Gastroesophageal sphincter (tissue), 4 donors: ENCODE measurements around the gene EGFLAM. TPM values are rescaled to one million over a fixed set of nuclear protein-coding genes. Genes with fewer than 3 reads are reported as not detected.

Source experiments
- ATAC-seq: fragments of 150-250 bp; one replicate; pipeline ENCODE4 v1.9.1; 2016; ENCODE audit warnings: mild to moderate bottlenecking, moderate library complexity
- H3K27ac ChIP-seq, 4 donors: fragments of 200-600 bp; sonication (generic) in 3 of 4; 1 replicate in 3 of 4; 2 replicates in 1 of 4; pipeline ENCODE4 v1.5.1; 2016 to 2019
- H3K27me3 ChIP-seq: fragments of 200-600 bp; sonication (generic); one replicate; pipeline ENCODE4 v1.5.1; 2019
- H3K36me3 ChIP-seq, 2 donors: fragments of 200-600 bp; sonication (generic); one replicate each; pipeline ENCODE4 v1.5.1; 2019; ENCODE audit warnings: control low read depth in 1 of 2
- H3K4me1 ChIP-seq, 3 donors: fragments of 200-600 bp; sonication (generic); 1 replicate in 2 of 3; 2 replicates in 1 of 3; pipeline ENCODE4 v1.5.1; 2016 to 2019; ENCODE audit warnings: control low read depth in 2 of 3
- H3K4me3 ChIP-seq, 2 donors: fragments of 200-600 bp; sonication (generic); one replicate each; pipeline ENCODE4 v1.5.1; 2019; ENCODE audit warnings: mild to moderate bottlenecking in 1 of 2, moderate library complexity in 1 of 2
- H3K9me3 ChIP-seq, 3 donors: fragments of 200-600 bp; sonication (generic); one replicate each; pipeline ENCODE4 v1.5.1; 2017 to 2019; ENCODE audit warnings: control low read depth in 2 of 3
- EP300 ChIP-seq: sonication (generic); formaldehyde crosslinking; IDR thresholded peaks from one replicate; pipeline ENCODE4 v1.6.1; 2017; ENCODE audit warnings: antibody characterized with exemption, mild to moderate bottlenecking
- POLR2A ChIP-seq, 2 donors: fragments of 450-650 bp; IDR thresholded peaks; one replicate each; pipeline ENCODE4 v1.6.1; 2017; ENCODE audit warnings: antibody characterized with exemption in 2 of 2, mild to moderate bottlenecking in 2 of 2, moderate library complexity in 1 of 2
- POLR2AphosphoS5 ChIP-seq: sonication (generic); formaldehyde crosslinking; IDR thresholded peaks from one replicate; pipeline ENCODE4 v1.6.1; 2017; ENCODE audit warnings: antibody characterized with exemption
- WGBS, 2 donors: methylation state at CpG; one replicate each; pipeline ENCODE4 v1.1.5; 2018; ENCODE audit warnings: low coverage in 1 of 2; 5-methylcytosine and 5-hydroxymethylcytosine counted together
- total RNA-seq, 4 donors: library from RNA; depleted of rRNA; stranded (reverse); fragments of >200 nt; gene quantifications; one replicate each; pipeline ENCODE4 v1.1.0, GENCODE V29; 2016
- TF ChIP-seq, protein P1 (sequence below), 4 experiments: fragments of 200-600 bp in 2 of 4; fragments of 450-650 bp in 2 of 4; sonication (generic) in 1 of 4; IDR thresholded peaks; one replicate each; pipeline ENCODE4 v1.5.1; 2017 to 2019; ENCODE audit warnings: antibody characterized with exemption in 4 of 4, mild to moderate bottlenecking in 2 of 4, moderate library complexity in 2 of 4

EGFLAM gene
- total RNA-seq, 4 donors from 2014 or later = 4.8 to 8.3 (median 7.7) TPM

DNA sequence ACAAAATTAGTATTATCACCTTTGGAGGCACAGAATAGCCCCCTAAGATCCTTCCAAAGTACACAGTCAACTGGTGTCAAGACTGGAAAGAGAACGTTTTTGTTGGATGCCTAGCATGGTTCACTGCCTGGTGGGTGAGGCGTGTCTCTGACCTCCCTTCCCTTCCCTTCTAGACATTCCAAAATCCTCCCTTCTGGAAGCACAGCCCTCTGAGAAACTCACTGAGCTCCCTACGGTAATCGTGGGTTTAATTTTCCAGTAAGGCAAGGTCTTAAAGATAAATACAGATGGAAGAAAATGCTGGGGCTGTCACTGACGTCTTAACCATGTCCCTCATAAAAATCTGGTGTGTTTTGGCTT is 159.3 kb downstream of the EGFLAM start:
- H3K27me3 ChIP-seq = no peaks in the 10 kb centered on the region
- TF ChIP-seq EP300 (no peak), POLR2AphosphoS5 (no peak), POLR2A (IDR thresholded peaks at IDR 0.05) (no peak)
- TF ChIP-seq, protein P1, sequence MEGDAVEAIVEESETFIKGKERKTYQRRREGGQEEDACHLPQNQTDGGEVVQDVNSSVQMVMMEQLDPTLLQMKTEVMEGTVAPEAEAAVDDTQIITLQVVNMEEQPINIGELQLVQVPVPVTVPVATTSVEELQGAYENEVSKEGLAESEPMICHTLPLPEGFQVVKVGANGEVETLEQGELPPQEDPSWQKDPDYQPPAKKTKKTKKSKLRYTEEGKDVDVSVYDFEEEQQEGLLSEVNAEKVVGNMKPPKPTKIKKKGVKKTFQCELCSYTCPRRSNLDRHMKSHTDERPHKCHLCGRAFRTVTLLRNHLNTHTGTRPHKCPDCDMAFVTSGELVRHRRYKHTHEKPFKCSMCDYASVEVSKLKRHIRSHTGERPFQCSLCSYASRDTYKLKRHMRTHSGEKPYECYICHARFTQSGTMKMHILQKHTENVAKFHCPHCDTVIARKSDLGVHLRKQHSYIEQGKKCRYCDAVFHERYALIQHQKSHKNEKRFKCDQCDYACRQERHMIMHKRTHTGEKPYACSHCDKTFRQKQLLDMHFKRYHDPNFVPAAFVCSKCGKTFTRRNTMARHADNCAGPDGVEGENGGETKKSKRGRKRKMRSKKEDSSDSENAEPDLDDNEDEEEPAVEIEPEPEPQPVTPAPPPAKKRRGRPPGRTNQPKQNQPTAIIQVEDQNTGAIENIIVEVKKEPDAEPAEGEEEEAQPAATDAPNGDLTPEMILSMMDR (IDR thresholded peaks at IDR 0.05) = no peak
- ATAC-seq = no peak
- H3K27ac ChIP-seq = no peak overlapping the region
- H3K36me3 ChIP-seq = no peaks in the 10 kb centered on the region
- 52 to 80% methylated on average over 1 to 5 of the region's 5 CpGs for WGBS, 2 donors
- no peak overlapping the region for H3K4me3 ChIP-seq
- H3K4me1 ChIP-seq = peaks cover 0 to 16% (median 0%) of the 10 kb centered on the region in 3 donors
- H3K9me3 ChIP-seq = no peaks in the 10 kb centered on the region

DNA sequence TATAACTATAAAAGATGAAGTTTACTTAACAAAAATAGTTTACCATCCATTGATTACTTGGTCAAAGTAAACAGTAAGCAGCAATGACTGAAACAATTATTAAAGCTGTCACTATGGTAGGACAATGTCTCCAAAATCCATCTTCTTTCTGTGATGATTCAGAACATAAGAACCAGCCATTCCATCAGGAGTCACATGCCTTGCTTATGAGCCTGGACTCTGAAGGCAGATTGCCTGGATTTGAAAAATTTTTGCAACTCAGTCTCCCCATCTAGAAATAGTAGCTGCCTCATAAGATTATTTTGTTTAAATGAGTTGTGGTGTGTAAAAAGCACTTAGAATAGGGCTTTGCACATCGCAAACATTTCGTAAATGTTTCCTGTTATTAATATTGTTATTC is 161.9 kb downstream of the EGFLAM start:
- no peaks in the 10 kb centered on the region for H3K36me3 ChIP-seq
- WGBS, 2 donors = 95 to 100% methylated on average over 2 of the region's 2 CpGs
- no peaks in the 10 kb centered on the region for H3K27me3 ChIP-seq
- no peak for ATAC-seq
- TF ChIP-seq, protein P1 (IDR thresholded peaks at IDR 0.05) = no peak
- no peak for TF ChIP-seq POLR2A (IDR thresholded peaks at IDR 0.05)
- H3K4me1 ChIP-seq = no peaks in the 10 kb centered on the region
- H3K9me3 ChIP-seq = no peaks in the 10 kb centered on the region
- no peak overlapping the region for H3K4me3 ChIP-seq
- H3K27ac ChIP-seq = no peak overlapping the region

DNA sequence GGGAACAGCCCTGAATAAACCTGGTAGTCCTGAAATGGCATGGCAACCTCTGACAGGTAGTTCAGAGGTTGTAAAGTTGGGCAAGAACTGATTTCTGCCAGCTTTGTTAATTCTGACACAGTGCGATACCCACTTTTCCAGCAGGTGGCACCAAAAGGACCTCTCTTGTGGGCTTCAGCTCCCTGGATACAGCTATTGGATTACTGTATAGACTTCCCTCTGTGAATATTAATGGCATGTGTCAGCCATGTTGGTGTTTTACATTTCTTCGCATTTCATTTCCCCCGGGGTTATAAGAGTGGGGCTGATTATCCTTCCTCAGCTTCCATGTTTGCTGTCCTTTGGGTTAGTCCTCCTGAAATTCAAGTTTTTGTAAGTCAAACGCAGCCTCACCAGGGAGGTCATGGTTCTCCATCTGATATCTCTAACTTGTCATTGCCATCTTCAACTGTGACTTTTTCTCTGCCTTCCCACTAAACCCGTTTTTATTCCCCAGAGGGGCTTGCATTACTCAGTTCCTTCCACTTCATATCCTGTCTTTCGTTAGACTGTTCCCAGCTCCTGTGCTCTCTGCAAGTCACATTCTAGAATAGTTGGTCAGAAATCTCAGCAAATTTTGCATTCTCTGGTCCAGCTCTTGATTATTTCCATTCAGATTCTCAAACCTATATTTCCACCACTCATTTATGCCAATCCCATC is 162.5 kb downstream of the EGFLAM start:
- no peak overlapping the region for H3K27ac ChIP-seq
- ATAC-seq = peak; percentile 60
- no peak overlapping the region for H3K4me3 ChIP-seq
- no peaks in the 10 kb centered on the region for H3K27me3 ChIP-seq
- 43 to 59% methylated on average over 4 to 6 of the region's 6 CpGs for WGBS, 2 donors
- no peaks in the 10 kb centered on the region for H3K4me1 ChIP-seq
- no peak for TF ChIP-seq POLR2AphosphoS5
- TF ChIP-seq, protein P1 (IDR thresholded peaks at IDR 0.05) = peak; percentile 60 to 78 (median 70)
- H3K36me3 ChIP-seq = no peaks in the 10 kb centered on the region
- H3K9me3 ChIP-seq = no peaks in the 10 kb centered on the region

DNA sequence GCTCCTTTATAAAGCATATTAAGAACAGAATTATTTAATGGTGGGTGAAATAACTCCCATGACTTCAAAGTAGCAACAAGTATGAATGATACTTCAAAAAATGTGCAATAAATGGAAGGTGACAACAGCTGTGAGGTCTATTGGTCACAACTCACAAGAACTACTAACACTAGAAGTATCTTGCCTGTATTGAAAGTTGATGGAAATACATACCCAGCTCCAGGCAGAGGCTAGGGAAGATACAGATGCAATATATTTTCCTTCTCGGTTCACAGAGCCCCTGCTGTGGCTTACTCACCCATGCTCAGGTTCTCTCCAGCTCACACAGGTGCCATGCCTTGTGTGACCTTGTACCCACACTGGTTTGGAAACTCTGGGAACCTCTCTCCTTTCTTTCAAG is 164.3 kb downstream of the EGFLAM start:
- no peak overlapping the region for H3K4me3 ChIP-seq
- no peaks in the 10 kb centered on the region for H3K4me1 ChIP-seq
- WGBS, 2 donors = 67% methylated on average over 1 of the region's 1 CpG; no CpG with 5 or more reads in 1 of the 2 donors
- TF ChIP-seq POLR2A (IDR thresholded peaks at IDR 0.05) = no peak
- TF ChIP-seq POLR2AphosphoS5 = no peak
- TF ChIP-seq, protein P1 (IDR thresholded peaks at IDR 0.05) = no peak
- H3K36me3 ChIP-seq = no peaks in the 10 kb centered on the region
- H3K27me3 ChIP-seq = no peaks in the 10 kb centered on the region
- H3K9me3 ChIP-seq = no peaks in the 10 kb centered on the region
- H3K27ac ChIP-seq = no peak overlapping the region
- ATAC-seq = no peak
